Spleen (tissue), 11 donors: ENCODE results near the gene TENM4. TPM values are rescaled to one million over a fixed set of nuclear protein-coding genes. Genes with fewer than 3 reads are reported as not detected.

Experiments
- DNase-seq: peaks from one replicate; pipeline ENCODE4 v3.0.0-alpha.2; 2020
- H3K27ac ChIP-seq, 8 donors: fragments of 200-600 bp; sonication (generic) in 7 of 8; 1 replicate in 4 of 8; 2 replicates in 4 of 8; pipeline versions ENCODE4 v1.5.0 to v1.8.0; 2016 to 2021; ENCODE audit warnings: inconsistent platforms in 4 of 8, mild to moderate bottlenecking in 4 of 8, moderate library complexity in 1 of 8
- H3K27me3 ChIP-seq, 7 donors: fragments of 200-600 bp; sonication (generic) in 6 of 7; replicated peaks in 1 of 7; 1 replicate in 4 of 7; 2 replicates in 3 of 7; pipeline versions ENCODE4 v1.5.0 to v1.8.0; 2016 to 2021; ENCODE audit warnings: inconsistent platforms in 3 of 7, mild to moderate bottlenecking in 1 of 7
- H3K36me3 ChIP-seq, 6 donors: fragments of 200-600 bp; sonication (generic) in 5 of 6; 1 replicate in 4 of 6; 2 replicates in 2 of 6; pipeline versions ENCODE4 v1.5.0 to v1.8.0; 2016 to 2021; ENCODE audit warnings: inconsistent platforms in 2 of 6
- H3K4me1 ChIP-seq, 6 donors: fragments of 200-600 bp; sonication (generic) in 5 of 6; 1 replicate in 3 of 6; 2 replicates in 3 of 6; pipeline versions ENCODE4 v1.5.0 to v1.8.0; 2016 to 2021; ENCODE audit warnings: inconsistent platforms in 3 of 6
- H3K4me3 ChIP-seq, 8 donors: fragments of 200-600 bp; sonication (generic) in 7 of 8; 1 replicate in 4 of 8; 2 replicates in 4 of 8; pipeline versions ENCODE4 v1.5.0 to v1.8.0; 2016 to 2021; ENCODE audit warnings: inconsistent platforms in 4 of 8, mild to moderate bottlenecking in 4 of 8, moderate library complexity in 2 of 8
- H3K9me3 ChIP-seq, 8 donors: fragments of 200-600 bp; sonication (generic) in 7 of 8; 1 replicate in 4 of 8; 2 replicates in 4 of 8; pipeline versions ENCODE4 v1.5.0 to v1.8.0; 2016 to 2021; ENCODE audit warnings: inconsistent platforms in 4 of 8
- CTCF ChIP-seq, 11 experiments: fragments of 200-600 bp in 7 of 11; fragments of 450-650 bp in 4 of 11; sonication (generic) in 4 of 11; IDR thresholded peaks in 8 of 11; conservative IDR thresholded peaks in 3 of 11; 1 replicate in 7 of 11; 2 replicates in 4 of 11; pipeline versions ENCODE4 v1.4.0 to v1.8.0; 2016 to 2021; ENCODE audit warnings: antibody characterized with exemption in 11 of 11, inconsistent platforms in 4 of 11, mild to moderate bottlenecking in 1 of 11
- POLR2A ChIP-seq, 3 donors: fragments of 450-650 bp; IDR thresholded peaks; one replicate each; pipeline ENCODE4 v1.5.1; 2017; ENCODE audit warnings: antibody characterized with exemption in 3 of 3, mild to moderate bottlenecking in 1 of 3
- POLR2AphosphoS5 ChIP-seq, 3 donors: sonication (generic); formaldehyde crosslinking; IDR thresholded peaks; one replicate each; pipeline ENCODE4 v1.5.1; 2017; ENCODE audit warnings: antibody characterized with exemption in 3 of 3
- WGBS, 5 donors: extraction: QIAGEN DNeasy Blood & Tissue Kit in 3 of 5; methylation state at CpG; one replicate each; pipeline versions ENCODE4 v1.1.5 to v1.1.7; 2013 to 2018; 5-methylcytosine and 5-hydroxymethylcytosine counted together
- intact Hi-C: fragments of 100-400 bp; cut with DNase I; formaldehyde crosslinking; loops from one replicate; pipeline ENCODE4 v1.15.0; 2023; ENCODE audit warnings: low total_unique reads
- polyA plus RNA-seq, 3 donors: library from polyadenylated mRNA; stranded (reverse); fragments of 200-250 nt; gene quantifications; one replicate each; pipeline ENCODE4 v1.2.1, GENCODE V29; 2013
- total RNA-seq, 7 donors: library from RNA; depleted of rRNA in 3 of 7; stranded (reverse); fragments of >200 nt in 3 of 7; fragmentation: NEBNext Ultra II Directional in 4 of 7; extraction: Animal tissue kit (Norgen Biotek cat#: 25700) in 4 of 7; gene quantifications; one replicate each; pipeline versions ENCODE4 v1.1.0 to v1.2.1, GENCODE V29; 2016 to 2021
- donor health status: healthy with polysubstance abuse.
- donor health status: DM: no; HTN: no; CAD: no; lungs with moderate emphysema.
- donor health status: DM: no; HTN: no; CAD: no.
- donor health status: Bipolar disorder and iron deficiency.
- donor health status: healthy.
- donor health status: DM: no; HTN: no; CAD: no.
- donor health status: DM: yes; HTN: yes; CAD: no.

The TENM4 gene
- total and polyA plus RNA-seq, 10 donors = 0.09 to 4.5 (median 1.2) TPM

GRCh38 chr11:79117488-79117887, 323.3 kb downstream of the TENM4 start:
- intact Hi-C loops = no loop called here
- 74 to 100% (median 96%) methylated on average over 1 of the region's 1 CpG for WGBS, 5 donors
- TF ChIP-seq POLR2AphosphoS5 (IDR thresholded peaks at IDR 0.05) (no peak), POLR2A (IDR thresholded peaks at IDR 0.05) (no peak), CTCF (IDR thresholded peaks at IDR 0.05 in 8 of 11, conservative IDR thresholded peaks at IDR 0.05 in 3 of 11) (no peak)
- no peaks in the 10 kb centered on the region for H3K27me3 ChIP-seq
- DNase-seq = no peak
- H3K4me1 ChIP-seq = no peaks in the 10 kb centered on the region
- H3K27ac ChIP-seq = no peak overlapping the region
- H3K9me3 ChIP-seq = peaks cover 0 to 4% (median 0%) of the 10 kb centered on the region in 8 donors
- no peaks in the 10 kb centered on the region for H3K36me3 ChIP-seq
- H3K4me3 ChIP-seq = no peak overlapping the region

DNA sequence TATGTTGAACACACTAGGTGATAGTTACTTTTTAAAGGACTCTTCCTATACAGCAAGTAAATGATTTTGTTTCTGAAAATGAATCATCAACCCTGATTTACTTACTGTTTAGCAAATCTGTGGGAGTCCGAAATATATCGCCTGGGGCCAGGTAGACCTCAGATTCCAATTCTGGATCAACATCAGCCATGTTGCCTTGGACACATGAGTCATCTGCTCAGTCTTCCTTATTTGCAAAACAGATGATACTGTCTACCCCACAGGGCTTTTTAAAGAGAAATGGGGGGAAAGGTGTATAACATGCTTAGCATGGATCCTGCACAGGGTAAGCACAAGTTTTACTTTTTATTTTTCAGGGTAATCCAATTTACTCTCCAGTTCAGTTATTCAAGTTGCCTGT, 324.2 kb downstream of the TENM4 start:
- Histone ChIP-seq H3K4me3 (no peak overlapping the region), H3K27ac (no peak overlapping the region), H3K27me3 (no peaks in the 10 kb centered on the region), H3K36me3 (no peaks in the 10 kb centered on the region), H3K4me1 (no peaks in the 10 kb centered on the region), H3K9me3 (peaks cover 0 to 4% (median 0%) of the 10 kb centered on the region in 8 donors)
- TF ChIP-seq POLR2AphosphoS5 (IDR thresholded peaks at IDR 0.05) (no peak), CTCF (IDR thresholded peaks at IDR 0.05 in 8 of 11, conservative IDR thresholded peaks at IDR 0.05 in 3 of 11) (no peak), POLR2A (IDR thresholded peaks at IDR 0.05) (no peak)
- WGBS, 5 donors = 89 to 98% (median 95%) methylated on average over 2 of the region's 2 CpGs
- no peak for DNase-seq
- intact Hi-C loops = no loop called here

- Histone ChIP-seq H3K4me1 (no peaks in the 10 kb centered on the region), H3K4me3 (no peak overlapping the region), H3K9me3 (peaks cover 0 to 4% (median 0%) of the 10 kb centered on the region in 8 donors), H3K27ac (peak overlapping the region in 2 of 8 donors; percentile 20 to 36), H3K36me3 (no peaks in the 10 kb centered on the region), H3K27me3 (no peaks in the 10 kb centered on the region)
- intact Hi-C loops = no loop called here
- DNase-seq = no peak
- 55 to 75% (median 68%) methylated on average over 5 of the region's 5 CpGs for WGBS, 5 donors
- TF ChIP-seq POLR2A (IDR thresholded peaks at IDR 0.05) = no peak
- TF ChIP-seq POLR2AphosphoS5 (IDR thresholded peaks at IDR 0.05) = no peak
- no peak for TF ChIP-seq CTCF (IDR thresholded peaks at IDR 0.05 in 8 of 11, conservative IDR thresholded peaks at IDR 0.05 in 3 of 11)
These were observed 327.7 kb downstream of the TENM4 start for GRCh38 chr11:79113054-79113690.

DNA sequence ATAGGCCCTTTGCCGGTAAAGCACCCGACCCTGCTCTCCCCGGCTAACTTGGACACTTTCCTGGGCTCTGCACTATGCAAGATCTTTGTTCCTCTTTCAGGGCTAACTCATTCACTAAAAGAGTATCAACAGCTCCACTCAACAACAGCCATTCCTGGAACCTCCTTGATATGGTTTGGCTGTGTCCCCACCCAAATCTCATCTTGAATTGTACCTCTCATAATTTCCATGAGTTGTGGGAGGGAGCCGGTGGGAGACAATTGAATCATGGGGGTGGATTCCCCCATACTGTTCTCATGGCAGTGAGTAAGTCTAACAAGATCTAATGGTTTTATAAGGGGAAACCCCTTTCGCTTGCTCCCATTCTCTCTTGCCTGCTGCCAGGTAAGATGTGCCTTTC, 330.0 kb downstream of the TENM4 start:
- TF ChIP-seq POLR2AphosphoS5 (IDR thresholded peaks at IDR 0.05) = no peak
- no peak for TF ChIP-seq CTCF (IDR thresholded peaks at IDR 0.05 in 8 of 11, conservative IDR thresholded peaks at IDR 0.05 in 3 of 11)
- TF ChIP-seq POLR2A (IDR thresholded peaks at IDR 0.05) = no peak
- Histone ChIP-seq H3K27me3 (peaks cover 0 to 4% (median 0%) of the 10 kb centered on the region in 7 donors), H3K36me3 (no peaks in the 10 kb centered on the region), H3K4me3 (no peak overlapping the region), H3K27ac (no peak overlapping the region), H3K9me3 (peaks cover 0 to 4% (median 0%) of the 10 kb centered on the region in 8 donors), H3K4me1 (no peaks in the 10 kb centered on the region)
- 78 to 92% (median 88%) methylated on average over 5 of the region's 5 CpGs for WGBS, 5 donors
- intact Hi-C loops = no loop called here
- no peak for DNase-seq
